DMS153 treated with DMSO at 0.1 percent for 48 hours (cell line): ENCODE data around the gene CACUL1.

Experiments used
- DNase-seq: peaks from one replicate; lab custom pipeline; 2025; ENCODE audit not compliant: unreplicated experiment; lab: John Stamatoyannopoulos, UW

CACUL1 gene

DNA sequence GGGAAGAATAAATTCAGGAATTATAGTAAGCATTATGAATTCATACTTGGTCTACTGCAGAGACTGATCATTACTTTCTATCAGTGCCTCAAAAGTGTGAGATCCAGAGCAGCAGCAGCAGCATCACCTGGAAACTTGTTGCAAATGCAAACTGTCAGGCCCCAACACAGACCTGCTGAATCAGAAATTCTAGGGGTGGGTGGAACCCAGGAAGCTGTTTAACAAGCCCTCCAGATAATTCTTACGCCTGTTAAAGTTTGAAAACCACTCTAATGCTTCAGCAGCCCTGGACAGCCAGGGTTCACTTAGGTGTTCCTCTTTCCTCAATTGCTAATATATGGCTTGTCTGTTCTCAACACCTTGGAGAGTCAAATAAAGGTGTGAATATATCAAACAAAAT lies 19.5 kb downstream of the CACUL1 start:
- DNase-seq = no peak

GRCh38 chr10:118734475-118734874 lies 20.3 kb downstream of the CACUL1 start:
- DNase-seq = no peak

DNA sequence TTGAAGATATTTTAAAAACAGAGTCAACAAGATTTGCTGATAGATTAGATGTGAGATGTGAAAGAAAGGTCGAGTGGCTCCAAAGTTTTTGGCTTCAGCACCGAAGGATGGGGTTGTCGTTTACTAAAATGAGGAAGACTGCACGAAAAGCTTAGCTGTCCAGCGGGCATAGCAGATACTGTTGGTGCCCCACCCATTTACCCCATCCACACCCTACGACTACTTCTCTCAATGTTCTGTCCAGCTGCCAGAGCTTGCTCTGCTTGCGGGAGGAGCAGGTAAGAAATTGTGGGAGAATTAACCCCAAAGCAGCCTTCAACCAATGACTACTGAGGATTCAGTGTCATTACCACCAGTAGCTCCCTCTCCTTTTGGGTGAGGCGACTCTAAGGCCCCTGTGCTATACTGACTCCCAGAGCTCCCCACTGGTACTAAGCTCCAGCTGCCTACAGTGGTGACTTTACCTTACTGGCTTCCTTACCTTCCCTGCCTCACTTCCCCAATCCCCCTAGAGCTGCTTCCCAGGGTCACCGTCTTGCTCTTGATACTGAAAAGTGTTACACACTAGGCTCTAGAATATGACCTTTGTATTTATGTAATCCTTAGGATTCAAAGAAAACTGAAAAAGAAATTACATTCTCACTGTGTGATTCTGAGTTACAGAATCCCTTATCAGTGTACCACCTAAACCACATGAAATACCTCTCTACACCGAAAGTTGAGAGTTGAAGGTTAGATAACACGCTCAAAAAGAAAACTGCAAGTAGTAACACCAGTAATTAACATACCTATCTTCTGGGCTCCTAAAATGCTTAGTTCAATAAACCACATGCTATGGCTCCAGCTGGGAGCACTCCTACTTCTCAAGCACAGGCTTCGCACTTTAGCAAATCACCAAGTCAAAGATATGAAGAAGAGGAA lies 22.3 kb downstream of the CACUL1 start:
- no peak for DNase-seq

DNA sequence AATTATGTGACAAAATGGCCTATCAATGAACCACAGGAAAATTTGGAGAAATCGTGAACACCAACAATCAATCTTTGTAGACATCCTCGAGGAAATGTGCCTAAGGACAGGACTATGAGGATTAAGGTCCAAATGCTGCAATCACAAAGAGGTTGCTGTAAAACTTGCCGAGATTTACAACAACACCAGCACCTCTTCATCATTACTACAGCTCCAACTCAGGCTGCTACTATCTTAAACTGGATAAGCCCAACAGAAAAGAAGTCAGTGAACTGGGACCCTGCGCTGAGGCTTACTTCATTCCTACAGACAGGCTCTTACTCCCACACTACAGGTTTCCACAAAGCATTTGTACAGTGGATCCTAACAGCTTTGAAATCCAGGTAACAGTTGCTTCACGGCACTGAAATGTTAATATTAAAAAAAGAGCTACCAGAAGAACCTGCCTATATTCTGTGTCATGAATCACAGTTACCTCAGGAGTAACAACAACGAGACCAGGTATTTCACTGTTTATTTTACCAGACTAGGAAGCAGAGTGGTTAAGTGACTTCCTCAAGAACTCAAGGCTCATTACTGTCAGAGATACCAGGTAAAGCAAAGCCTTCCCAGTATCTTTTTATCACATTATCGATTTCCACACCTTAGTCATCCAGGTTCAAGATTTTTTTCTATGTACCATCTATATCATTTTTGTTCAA lies 23.9 kb downstream of the CACUL1 start:
- no peak for DNase-seq

DNA sequence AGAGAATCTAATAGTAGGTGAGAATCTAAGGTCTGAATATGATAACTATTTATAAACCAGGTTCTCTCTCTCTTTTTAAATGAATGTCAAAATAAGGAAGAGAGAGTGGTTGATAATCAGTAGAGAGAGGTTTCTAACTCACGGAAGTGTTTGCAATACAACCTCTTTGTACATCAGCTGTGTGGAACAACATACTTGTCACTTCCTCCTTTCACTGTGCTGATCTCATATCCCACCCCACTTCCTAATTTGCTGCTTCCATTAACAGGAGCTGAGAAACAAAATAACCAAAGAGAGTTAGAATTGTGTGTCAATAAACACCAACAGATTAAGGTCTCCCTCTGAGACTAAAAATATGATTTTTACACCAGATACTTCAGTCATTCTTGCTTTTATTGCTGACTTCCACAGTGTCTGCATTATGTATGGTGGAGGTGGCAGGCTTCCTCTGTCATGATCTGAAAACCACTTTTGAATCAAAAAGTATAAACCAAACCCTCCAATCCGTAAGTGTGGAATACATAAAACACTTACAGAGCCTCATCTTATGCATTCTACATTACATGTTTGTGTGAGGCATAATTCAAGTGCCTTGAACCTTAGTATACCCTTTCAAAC lies 25.0 kb downstream of the CACUL1 start:
- no peak for DNase-seq

DNA sequence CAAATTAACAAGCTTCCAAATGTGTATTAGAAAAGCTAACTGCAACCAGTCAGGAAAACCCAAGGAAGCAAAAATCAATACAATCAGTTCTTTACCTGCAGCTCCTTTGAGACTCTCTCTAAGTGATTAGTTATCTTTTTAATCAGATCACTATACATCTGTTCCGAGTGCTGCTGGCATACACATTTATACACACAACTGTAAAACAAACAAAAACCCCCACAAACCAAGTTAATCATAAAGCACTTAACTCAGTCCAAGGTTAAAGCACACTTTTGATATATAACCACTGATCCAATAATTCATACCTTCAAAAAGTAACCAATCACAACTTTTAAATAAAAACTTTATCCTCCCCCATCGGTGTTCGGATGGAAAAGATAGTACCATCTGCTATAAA lies 25.6 kb downstream of the CACUL1 start:
- DNase-seq = no peak

- no peak for DNase-seq
Measured at GRCh38 chr10:118725886-118726500, 28.8 kb downstream of the CACUL1 start.

DNA sequence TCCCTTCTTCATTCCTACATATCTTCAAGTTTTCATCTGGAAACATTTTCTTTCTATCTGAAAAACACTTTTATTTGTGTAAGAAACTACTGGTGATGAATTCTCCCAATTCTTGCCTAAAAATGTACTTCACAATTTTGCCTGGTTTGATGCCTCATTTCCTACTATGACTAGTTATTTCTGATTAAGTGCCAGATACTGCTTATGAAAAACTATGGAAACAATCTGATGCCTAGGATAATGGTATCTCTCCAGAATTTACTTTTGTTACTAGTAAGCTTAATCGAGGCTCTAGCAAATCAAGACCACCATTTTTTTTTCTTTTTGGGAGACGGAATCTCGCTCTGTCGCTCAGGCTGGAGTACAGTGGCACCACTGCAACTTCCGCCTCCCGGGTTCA lies 31.3 kb downstream of the CACUL1 start:
- no peak for DNase-seq

GRCh38 chr10:118721539-118721876 lies 33.3 kb downstream of the CACUL1 start:
- DNase-seq = no peak

GRCh38 chr10:118720685-118721538 lies 33.9 kb downstream of the CACUL1 start:
- DNase-seq = peak; percentile 4

DNA sequence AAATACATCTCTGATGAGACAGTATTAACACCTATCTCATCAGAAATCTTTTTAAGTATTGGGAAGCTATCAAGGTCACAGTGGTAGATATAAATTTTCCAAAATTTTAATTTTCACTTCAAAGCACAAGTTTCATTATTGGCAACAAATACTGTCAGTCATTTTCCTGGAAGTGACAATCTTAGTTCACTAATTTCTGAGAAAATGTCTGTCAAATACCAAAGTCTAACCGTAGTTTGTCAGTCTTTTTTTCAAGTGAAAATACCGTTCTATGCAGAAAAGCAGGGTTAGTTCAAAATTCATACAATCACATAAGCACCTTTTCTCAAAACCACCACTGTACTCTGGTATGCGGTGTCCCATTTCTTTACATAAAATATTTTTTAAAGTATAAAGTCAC lies 40.4 kb downstream of the CACUL1 start:
- DNase-seq = no peak

GRCh38 chr10:118712930-118713634 lies 41.7 kb downstream of the CACUL1 start:
- DNase-seq = no peak

- DNase-seq = no peak
Measured at GRCh38 chr10:118712080-118712479, 42.7 kb downstream of the CACUL1 start.

DNA sequence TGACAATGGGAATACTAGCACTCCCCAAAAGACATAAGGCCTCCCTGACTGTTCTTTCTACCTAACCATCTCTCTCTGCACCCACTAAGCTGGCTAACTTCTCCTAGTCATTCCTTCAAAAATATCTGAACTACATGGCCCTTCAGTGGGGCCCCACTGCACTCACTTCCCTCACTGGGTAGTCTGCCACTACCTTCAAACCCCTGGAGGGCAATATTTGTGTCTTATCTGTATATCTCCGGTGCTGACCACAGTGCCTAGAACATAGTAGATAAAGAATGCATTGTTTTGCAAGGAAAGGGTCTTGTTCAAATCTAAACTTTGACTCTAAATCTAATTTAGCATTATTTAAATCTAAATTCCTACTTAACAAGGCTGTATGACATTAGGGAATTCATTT lies 44.3 kb downstream of the CACUL1 start:
- DNase-seq = no peak

GRCh38 chr10:118708571-118708970 lies 46.2 kb downstream of the CACUL1 start:
- no peak for DNase-seq

DNA sequence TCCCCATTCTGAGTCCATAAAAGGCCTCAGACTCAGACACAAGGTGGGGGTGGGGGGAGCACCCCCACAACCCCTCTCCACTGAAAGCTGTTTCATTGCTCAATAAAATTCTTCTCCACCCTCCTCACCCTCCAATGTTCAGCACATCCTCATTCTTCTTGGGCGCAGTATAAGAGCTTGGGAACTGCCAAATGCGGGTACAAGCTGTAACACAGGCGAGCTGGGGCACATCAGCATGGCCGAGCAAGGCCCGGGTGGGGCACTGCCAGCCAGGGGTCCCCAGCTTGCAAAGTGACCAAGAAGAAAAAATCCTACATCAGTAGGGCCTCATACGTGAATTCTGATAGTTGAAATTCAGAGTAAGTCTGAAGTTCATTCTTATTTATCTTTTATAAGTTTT lies 50.1 kb downstream of the CACUL1 start:
- no peak for DNase-seq

GRCh38 chr10:118701529-118702323 lies 53.0 kb downstream of the CACUL1 start:
- DNase-seq = no peak

DNA sequence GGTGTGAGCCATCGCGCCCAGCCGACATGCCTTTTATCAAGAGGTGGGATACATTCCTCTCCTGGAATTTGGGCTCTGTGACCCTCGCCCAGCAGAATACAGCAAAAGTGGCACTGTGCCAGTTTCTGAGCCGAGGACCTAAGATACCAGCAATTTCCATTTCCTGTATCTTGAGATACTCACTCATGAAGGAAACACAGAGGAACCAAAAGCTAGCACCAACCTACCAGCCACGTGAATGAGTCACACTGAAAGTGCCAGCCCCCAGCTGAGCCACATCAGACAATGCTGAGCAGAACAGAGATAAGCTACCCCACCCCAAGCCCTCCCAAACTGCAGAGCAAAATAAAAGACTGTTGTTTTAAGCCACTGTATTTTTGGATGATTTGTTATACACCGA lies 56.3 kb downstream of the CACUL1 start:
- DNase-seq = no peak

DNA sequence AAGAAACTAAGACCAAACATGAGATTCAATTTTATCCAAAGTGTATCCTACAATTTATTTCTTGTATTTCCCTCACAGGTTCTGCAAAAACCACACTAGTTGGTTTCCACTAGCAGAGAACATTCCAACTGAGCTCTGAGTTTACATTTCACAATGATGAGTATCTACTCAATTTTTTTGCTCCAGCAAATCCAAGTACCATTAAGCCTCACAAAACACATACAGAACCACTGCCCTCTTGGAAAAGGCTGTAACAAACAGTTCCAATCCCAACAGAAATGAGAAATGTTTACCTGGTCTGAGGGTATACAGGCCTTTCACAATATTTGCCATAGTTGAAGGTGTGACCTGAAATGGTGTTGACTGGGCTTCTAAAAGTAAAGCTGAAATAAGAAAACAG lies 59.9 kb downstream of the CACUL1 start:
- no peak for DNase-seq
